NB4 (cell line): Measurements from ENCODE around the gene FRMPD4.

Source experiments
- CTCF ChIP-seq: IDR thresholded peaks from one replicate; pipeline ENCODE4 v1.5.1; 2012; ENCODE audit warnings: low read depth, low read length
- MYC ChIP-seq: IDR thresholded peaks from 2 replicates; pipeline ENCODE4 v1.6.1; 2011; ENCODE audit warnings: low read depth, low read length
- POLR2A ChIP-seq: IDR thresholded peaks from 2 replicates; pipeline ENCODE4 v1.6.1; 2011; ENCODE audit warnings: mild to moderate bottlenecking; ENCODE audit not compliant: insufficient read length; ENCODE audit errors: extremely low read depth

DNA sequence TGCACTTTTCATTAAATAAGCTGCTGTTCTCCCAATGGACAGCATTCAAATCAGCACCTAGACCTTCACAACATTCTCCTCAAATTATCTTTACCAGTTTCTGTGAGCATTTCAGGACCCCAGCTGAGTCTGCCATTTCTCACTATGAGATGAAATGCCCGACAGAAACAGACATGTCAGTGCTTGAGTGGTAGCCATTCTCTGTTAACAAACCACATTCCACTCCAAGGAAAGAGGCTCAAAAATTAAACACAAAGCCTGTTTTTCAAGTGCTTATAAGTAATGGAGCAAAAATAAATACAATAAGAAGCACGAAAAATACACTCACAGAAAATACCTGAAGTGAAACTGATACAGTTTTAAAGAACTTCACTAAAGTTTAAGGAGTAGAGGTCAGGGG lies 332.8 kb downstream of the FRMPD4 start:
- TF ChIP-seq CTCF (no peak), MYC (no peak), POLR2A (no peak)
